ENCODE measurements around the gene TRIM46.
"Not testable (repeated sequence)": the region's sequence is repeated elsewhere in the genome, so short reads cannot be mapped to it uniquely, and the experiment has no call there.

The TRIM46 gene

GRCh38 chr1:155185783-155186066 is 12.1 kb downstream of the TRIM46 start:
- no peak for FAIRE-seq
- no peak for DNase-seq (ENCODE audit: low spot score)

GRCh38 chr1:155186067-155186793 is 12.6 kb downstream of the TRIM46 start:
- DNase-seq (ENCODE audit: low spot score) = no peak
- FAIRE-seq = no peak

- DNase-seq (ENCODE audit: low spot score) (no peak), FAIRE-seq (no peak)
Observed at GRCh38 chr1:155186794-155187455, 13.3 kb downstream of the TRIM46 start.

- FAIRE-seq (no peak), DNase-seq (ENCODE audit: low spot score) (no peak)
Observed at GRCh38 chr1:155187456-155187891, 13.8 kb downstream of the TRIM46 start.

GRCh38 chr1:155188268-155188667 is 14.6 kb downstream of the TRIM46 start:
- no peak for DNase-seq (ENCODE audit: low spot score)
- FAIRE-seq = no peak

GRCh38 chr1:155189926-155190325 is 16.3 kb downstream of the TRIM46 start:
- not testable (repeated sequence) for DNase-seq (ENCODE audit: low spot score); FAIRE-seq

- no peak for DNase-seq (ENCODE audit: low spot score)
- no peak for FAIRE-seq
Observed at GRCh38 chr1:155191904-155192303, 18.3 kb downstream of the TRIM46 start.

- no peak for DNase-seq (ENCODE audit: low spot score)
- no peak for FAIRE-seq
Observed at GRCh38 chr1:155192346-155193274, 19.0 kb downstream of the TRIM46 start.

GRCh38 chr1:155193275-155193990 is 19.8 kb downstream of the TRIM46 start:
- FAIRE-seq = peak; percentile 4

GRCh38 chr1:155193991-155194240 is 20.3 kb downstream of the TRIM46 start:
- not testable (repeated sequence) for FAIRE-seq; DNase-seq (ENCODE audit: low spot score)

More at GRCh38 chr1:155193275-155193990, 19.8 kb downstream of the TRIM46 start:
- peak; percentile 74 for DNase-seq (ENCODE audit: low spot score)

GRCh38 chr1:155195201-155196102 is 21.8 kb downstream of the TRIM46 start:
- FAIRE-seq = no peak

GRCh38 chr1:155196103-155196892 is 22.6 kb downstream of the TRIM46 start:
- DNase-seq (ENCODE audit: low spot score) (no peak), FAIRE-seq (no peak)

More at GRCh38 chr1:155195201-155196102, 21.8 kb downstream of the TRIM46 start:
- no peak for DNase-seq (ENCODE audit: low spot score)

GRCh38 chr1:155196893-155197638 is 23.4 kb downstream of the TRIM46 start:
- no peak for FAIRE-seq
- DNase-seq (ENCODE audit: low spot score) = no peak

- no peak for DNase-seq (ENCODE audit: low spot score)
- FAIRE-seq = no peak
Observed at GRCh38 chr1:155197901-155198546, 24.4 kb downstream of the TRIM46 start.

GRCh38 chr1:155198547-155198906 is 24.9 kb downstream of the TRIM46 start:
- DNase-seq (ENCODE audit: low spot score) = no peak
- FAIRE-seq = no peak

- DNase-seq (ENCODE audit: low spot score) (no peak), FAIRE-seq (no peak)
Observed at GRCh38 chr1:155199792-155200191, 26.1 kb downstream of the TRIM46 start.

- DNase-seq (ENCODE audit: low spot score) = no peak
- FAIRE-seq = no peak
Observed at GRCh38 chr1:155200920-155201319, 27.3 kb downstream of the TRIM46 start.

GRCh38 chr1:155202198-155202597 is 28.5 kb downstream of the TRIM46 start:
- no peak for FAIRE-seq
- no peak for DNase-seq (ENCODE audit: low spot score)
